Pons (tissue), 1 donor: Measurements from ENCODE around the gene FAM174B.
"Not testable (repeated sequence)": the region's sequence is repeated elsewhere in the genome, so short reads cannot be mapped to it uniquely, and the experiment has no call there.

Experiments used
- DNase-seq: peaks from one replicate; pipeline ENCODE4 v3.0.0-alpha.2; 2016; ENCODE audit warnings: low spot score

FAM174B gene

GRCh38 chr15:92617549-92618520 lies 37.7 kb downstream of the FAM174B start:
- no peak for DNase-seq

DNA sequence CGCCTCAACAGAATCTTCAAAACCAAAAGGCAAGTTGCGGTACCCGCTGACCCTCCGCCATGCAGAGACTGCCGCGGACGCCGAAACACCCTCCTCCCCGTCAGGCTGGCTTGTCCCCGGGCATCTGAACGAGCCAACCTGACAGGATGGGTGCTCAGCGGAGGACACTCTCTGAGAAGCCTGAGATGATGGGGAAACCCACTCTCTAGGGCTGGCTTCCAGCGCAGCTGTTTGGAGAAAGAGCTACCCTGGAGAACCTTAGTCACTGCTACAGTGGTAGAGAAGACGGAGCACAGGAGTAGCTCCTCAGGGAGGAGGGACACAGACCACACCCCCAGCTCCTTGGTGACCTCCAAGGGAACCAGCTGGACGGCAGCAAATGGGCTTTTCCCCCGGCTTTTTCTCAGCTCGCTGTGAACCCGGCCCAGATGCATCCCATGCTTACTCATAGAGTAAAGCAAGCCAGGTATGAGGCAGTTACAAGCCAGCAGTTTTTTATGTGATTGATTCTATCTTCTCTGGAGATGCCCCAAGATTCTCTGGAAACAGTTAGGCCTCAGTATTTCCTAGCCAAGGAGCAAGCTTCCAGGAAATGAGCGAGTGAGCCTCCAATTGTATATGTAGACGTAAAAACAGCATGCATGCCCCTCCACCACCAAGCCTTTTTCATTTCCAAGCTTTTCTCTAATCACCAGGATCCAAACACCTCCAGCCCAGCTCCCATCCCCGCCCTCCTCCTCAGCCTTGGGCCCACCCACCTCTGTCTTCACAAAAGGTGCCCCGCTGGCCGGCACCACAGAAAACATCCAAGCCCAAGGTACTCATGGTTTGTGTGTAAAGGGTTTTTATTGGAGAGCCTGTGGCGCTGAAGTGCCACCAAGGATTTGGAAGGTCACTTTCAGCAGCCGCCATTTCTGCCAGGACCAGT lies 38.7 kb downstream of the FAM174B start:
- DNase-seq, result no peak

DNA sequence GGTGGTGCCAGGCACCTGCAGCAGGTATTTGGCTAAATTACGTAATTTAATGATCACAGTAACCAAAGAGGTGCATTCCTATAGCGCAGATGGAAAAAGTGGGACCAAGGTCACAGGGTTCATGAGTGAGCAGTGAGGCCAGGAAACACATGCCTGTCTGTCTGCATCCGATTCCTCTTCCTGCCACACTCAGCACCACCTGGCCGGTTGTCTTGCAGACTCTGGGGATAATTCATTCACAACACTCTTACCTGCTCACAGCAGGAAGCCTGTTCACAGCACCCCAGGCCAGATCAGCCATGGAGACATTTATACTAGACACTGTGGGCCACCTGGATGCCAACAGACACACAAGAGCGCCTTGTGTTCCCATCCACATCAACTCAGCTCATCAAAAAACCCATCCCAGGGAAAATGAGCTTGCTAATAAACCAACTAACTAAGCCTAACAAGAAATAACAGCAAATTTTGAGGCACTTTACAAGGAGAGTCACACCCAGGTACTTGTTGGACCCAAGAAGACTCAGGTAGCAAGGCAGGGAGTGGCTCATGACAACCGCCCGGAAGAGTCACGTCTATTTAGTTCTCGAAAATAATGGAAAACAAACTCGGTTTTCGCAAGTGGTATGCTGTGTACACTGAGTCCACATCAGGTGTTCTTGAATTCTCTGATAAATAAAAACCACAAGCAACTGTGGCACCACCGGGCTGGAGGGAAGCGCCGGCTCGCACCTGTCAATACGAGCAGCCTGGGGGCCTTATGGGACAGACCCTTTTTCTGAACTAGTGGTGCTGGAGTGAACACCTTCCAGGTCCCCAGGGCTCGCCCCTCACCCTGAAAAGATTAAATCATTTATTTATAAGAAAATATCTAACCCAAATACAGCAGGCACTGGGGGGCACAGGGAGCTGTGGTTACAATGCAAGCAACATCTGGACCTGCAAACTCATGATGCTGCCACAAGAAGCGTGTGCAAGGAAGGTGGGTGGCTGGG lies 40.5 kb downstream of the FAM174B start:
- DNase-seq, result no peak

- DNase-seq, result no peak
Measured at GRCh38 chr15:92614301-92614700, 41.3 kb downstream of the FAM174B start.

GRCh38 chr15:92613841-92614240 lies 41.7 kb downstream of the FAM174B start:
- DNase-seq, result no peak

- DNase-seq, result no peak
Measured at GRCh38 chr15:92612891-92613290, 42.7 kb downstream of the FAM174B start.

DNA sequence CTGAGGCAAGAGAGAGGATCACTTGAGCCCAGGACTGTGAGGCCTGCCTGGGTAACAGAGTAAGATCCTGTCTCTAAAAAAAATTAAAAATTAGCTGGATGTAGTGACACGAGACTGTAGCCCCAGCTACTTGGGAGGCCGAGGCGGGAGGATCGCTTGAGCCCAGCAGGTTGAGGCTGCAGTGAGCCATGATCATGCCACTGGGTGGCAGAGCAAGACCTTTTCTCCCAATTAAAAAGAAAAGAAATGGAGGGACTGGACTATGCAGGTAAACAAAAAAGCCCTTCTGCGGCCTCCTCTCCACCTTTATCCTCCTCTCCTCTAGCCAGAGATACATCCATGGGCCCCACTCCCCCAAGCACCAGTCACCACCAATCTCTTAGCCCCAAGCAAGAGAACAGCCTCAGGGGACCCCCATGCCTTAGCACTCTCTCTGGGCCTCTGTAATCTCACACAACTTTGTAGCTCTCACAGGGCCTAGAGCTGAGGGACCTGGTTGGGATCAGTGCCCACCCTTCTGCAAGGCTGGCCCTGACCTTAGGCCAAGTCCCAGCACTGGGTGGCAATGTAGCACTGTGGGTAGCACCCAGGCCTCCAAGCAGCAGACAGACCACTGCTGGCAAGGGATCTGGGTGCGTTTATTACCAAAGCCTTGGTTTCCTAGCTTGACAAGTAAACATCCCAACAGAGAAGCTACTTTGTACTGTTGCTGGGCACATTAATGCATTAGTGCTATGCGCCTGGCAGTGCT lies 43.4 kb downstream of the FAM174B start:
- peak; percentile 68 for DNase-seq

- no peak for DNase-seq
Measured at GRCh38 chr15:92611150-92611549, 44.4 kb downstream of the FAM174B start.

- no peak for DNase-seq
Measured at GRCh38 chr15:92610101-92610520, 45.5 kb downstream of the FAM174B start.

DNA sequence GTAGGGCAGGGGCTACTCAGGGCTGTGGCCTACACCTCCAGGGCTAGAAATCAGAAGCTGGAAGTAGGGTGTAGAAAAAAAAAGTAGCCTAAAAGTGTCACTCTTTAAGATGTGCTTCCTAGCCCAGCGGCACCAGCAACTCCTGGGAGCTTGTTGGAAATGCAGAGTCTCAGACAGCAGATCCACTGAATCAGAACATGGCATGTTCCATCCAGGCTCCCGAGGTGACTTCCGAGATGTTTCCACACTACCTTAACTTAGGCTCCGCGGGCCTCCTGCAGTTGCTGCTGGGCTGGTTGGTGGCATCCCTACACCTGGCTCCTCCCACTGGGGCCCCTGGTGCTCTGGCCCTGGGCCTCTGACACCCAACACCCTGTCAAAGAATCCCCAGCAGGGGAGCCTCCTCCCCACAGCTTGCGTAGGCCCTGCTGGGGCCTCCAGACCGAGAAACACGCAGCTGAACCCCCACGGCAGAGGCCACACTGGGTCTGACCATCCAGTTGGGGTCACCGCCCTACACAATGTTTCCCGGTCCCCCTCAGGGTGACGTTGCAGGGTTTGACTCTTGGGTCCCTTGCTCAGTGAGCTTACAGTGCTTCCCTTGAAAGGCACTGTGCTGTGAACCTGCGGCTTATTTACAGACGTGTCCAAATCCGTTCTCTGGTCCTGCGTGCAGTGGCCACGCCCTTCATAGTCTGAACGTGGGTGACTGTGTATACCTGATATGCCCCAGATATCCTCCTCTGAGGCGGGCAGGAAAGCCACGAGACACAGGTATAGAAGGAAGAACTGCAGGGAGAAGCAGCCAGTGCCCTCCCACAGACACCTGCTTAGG lies 46.5 kb downstream of the FAM174B start:
- DNase-seq, result no peak

GRCh38 chr15:92606836-92607150 lies 48.8 kb downstream of the FAM174B start:
- not testable (repeated sequence) for DNase-seq

- DNase-seq, result no peak
Measured at GRCh38 chr15:92606126-92606835, 49.3 kb downstream of the FAM174B start.

DNA sequence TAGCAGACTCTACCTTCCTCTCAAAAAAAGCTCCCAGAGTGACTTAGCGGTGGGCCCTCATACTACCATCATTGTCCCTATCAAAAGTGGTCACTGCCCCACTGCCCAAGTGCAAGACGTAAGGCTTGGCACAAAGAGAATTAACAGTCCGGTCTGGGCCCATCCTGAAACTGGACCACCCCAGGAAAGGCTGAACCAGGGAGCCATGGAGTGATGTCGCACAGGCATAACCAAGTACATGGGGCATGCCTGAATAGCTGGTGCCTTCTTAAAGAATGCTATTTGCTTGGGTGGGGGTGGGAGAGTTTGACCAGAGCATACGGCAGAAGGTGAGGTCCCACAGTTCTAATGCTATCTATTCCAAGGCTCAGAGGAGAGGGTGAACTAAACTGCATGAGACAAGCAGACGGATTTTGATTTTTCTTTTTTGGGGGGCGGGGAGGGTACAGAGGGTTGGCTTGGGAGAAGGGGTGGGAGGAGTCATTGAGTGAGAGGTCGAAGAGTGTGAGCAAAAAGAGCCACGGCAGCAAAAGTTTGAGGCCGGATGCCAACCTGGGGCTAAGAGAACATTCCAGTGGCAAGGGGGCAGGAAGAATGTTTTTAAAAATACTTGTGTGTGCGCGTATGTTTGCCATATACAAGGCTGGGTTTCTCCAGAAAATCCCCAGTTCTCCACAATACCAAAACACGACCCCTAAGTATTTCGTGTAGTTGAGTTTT lies 50.2 kb downstream of the FAM174B start:
- no peak for DNase-seq

GRCh38 chr15:92603743-92604470 lies 51.7 kb downstream of the FAM174B start:
- DNase-seq, result no peak

GRCh38 chr15:92603278-92603677 lies 52.3 kb downstream of the FAM174B start:
- no peak for DNase-seq

- DNase-seq, result no peak
Measured at GRCh38 chr15:92602267-92602593, 53.3 kb downstream of the FAM174B start.

DNA sequence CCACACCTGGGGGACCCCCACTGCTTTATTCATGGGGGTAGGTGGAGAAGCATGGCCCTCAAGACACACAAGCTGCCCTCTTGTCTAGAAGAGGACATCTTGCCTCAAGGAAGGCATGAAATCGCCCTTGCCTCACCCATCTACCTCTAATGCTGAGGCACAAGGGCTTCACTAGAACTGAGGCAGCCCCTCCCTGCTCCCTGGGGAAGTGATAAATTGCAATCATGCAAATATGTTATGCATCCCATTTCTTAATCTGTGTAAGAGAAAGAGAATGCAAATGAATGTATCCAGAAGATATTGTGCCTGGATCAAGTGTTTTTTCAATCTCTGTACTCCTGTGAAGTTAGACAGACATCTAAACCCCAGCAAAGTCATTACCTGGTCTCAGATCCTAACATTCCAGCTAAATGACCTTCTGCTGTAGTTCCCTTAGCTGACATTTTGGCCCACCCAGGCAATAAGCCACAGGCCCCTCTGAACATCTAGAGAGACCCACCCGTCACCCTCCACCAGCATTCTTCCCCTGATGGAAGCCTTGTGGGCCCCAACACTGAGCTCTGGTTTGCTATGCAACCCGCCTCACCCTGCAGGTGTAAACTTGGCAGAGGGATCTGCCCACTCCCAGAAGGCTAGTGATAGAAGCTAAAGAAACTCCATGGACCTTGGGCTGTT lies 53.8 kb downstream of the FAM174B start:
- DNase-seq, result no peak
